Fibroblast of lung (primary cell): Measurements from ENCODE around the gene MYBBP1A. TPM values are rescaled to one million over a fixed set of nuclear protein-coding genes. Genes with fewer than 3 reads are reported as not detected.
"Not testable (repeated sequence)": the region's sequence is repeated elsewhere in the genome, so short reads cannot be mapped to it uniquely, and the experiment has no call there.

Experiments used
- DNase-seq, 2 donors: peaks; one replicate each; pipeline versions ENCODE4 v3.0.0 to v3.0.0-alpha.2; 2010; ENCODE audit warnings: low read depth in 2 of 2
- H2AFZ ChIP-seq: 2 replicates; pipeline ENCODE4 v1.5.1; 2012; ENCODE audit warnings: low read length, control low read depth, inconsistent platforms
- H3K27ac ChIP-seq: 2 replicates; pipeline ENCODE4 v1.5.1; 2011; ENCODE audit warnings: low read length, control low read depth; ENCODE audit not compliant: insufficient read depth
- H3K27me3 ChIP-seq: 2 replicates; pipeline ENCODE4 v1.5.1; 2011; ENCODE audit warnings: mild to moderate bottlenecking, low read length; ENCODE audit not compliant: control insufficient read depth, insufficient read depth
- H3K36me3 ChIP-seq: 2 replicates; pipeline ENCODE4 v1.5.1; 2011; ENCODE audit warnings: low read length; ENCODE audit not compliant: control insufficient read depth, insufficient read depth
- H3K4me1 ChIP-seq: 2 replicates; pipeline ENCODE4 v1.5.1; 2011; ENCODE audit warnings: low read length; ENCODE audit not compliant: control insufficient read depth, insufficient read depth; ENCODE audit errors: extremely low read depth
- H3K4me2 ChIP-seq: 2 replicates; pipeline ENCODE4 v1.5.1; 2011; ENCODE audit warnings: low read length, control low read depth; ENCODE audit not compliant: insufficient read depth; ENCODE audit errors: extremely low read depth
- H3K4me3 ChIP-seq, 4 experiments: fragments of 200-600 bp in 1 of 4; sonication (generic) in 1 of 4; replicated peaks in 1 of 4; 2 replicates each; pipeline ENCODE4 v1.5.1; 2011 to 2016; ENCODE audit warnings: low read length in 4 of 4, low read depth in 3 of 4, mild to moderate bottlenecking in 3 of 4, control low read depth in 2 of 4, inconsistent platforms in 1 of 4, mixed read lengths in 1 of 4; ENCODE audit not compliant: insufficient read depth in 1 of 4; ENCODE audit errors: control extremely low read depth in 1 of 4
- H3K79me2 ChIP-seq: 2 replicates; pipeline ENCODE4 v1.5.1; 2012; ENCODE audit warnings: mild to moderate bottlenecking, low read length, inconsistent platforms; ENCODE audit not compliant: control insufficient read depth, insufficient read depth
- H3K9ac ChIP-seq: 2 replicates; pipeline ENCODE4 v1.5.1; 2011; ENCODE audit warnings: mild to moderate bottlenecking, low read length, control low read depth; ENCODE audit not compliant: insufficient read depth
- H3K9me3 ChIP-seq: 2 replicates; pipeline ENCODE4 v1.5.1; 2012; ENCODE audit warnings: low read depth, low read length; ENCODE audit not compliant: control insufficient read depth, insufficient read depth
- H4K20me1 ChIP-seq: 2 replicates; pipeline ENCODE4 v1.5.1; 2011; ENCODE audit warnings: low read length; ENCODE audit not compliant: control insufficient read depth, insufficient read depth; ENCODE audit errors: extremely low read depth
- CTCF ChIP-seq, 2 donors: IDR thresholded peaks in 1 of 2; conservative IDR thresholded peaks in 1 of 2; 1 replicate in 1 of 2; 2 replicates in 1 of 2; pipeline ENCODE4 v1.5.1; 2011 to 2012; ENCODE audit warnings: low read length in 2 of 2, control low read depth in 1 of 2, inconsistent platforms in 1 of 2, low read depth in 1 of 2, mild to moderate bottlenecking in 1 of 2
- EZH2 ChIP-seq: IDR thresholded peaks from 2 replicates; pipeline ENCODE4 v1.5.1; 2012; ENCODE audit warnings: low read length, control low read depth, mild to moderate bottlenecking; ENCODE audit errors: missing control alignments
- polyA minus RNA-seq: library from RNA; depleted of rRNA, polyadenylated mRNA; stranded (reverse); fragments of >200 nt; gene quantifications from 2 replicates; pipeline ENCODE4 v1.2.3, GENCODE V29; 2011; ENCODE audit warnings: low replicate concordance
- polyA plus RNA-seq, 2 donors: library from polyadenylated mRNA; depleted of rRNA in 1 of 2; stranded (reverse) in 1 of 2; unstranded in 1 of 2; fragments of >200 nt; gene quantifications; 2 replicates each; pipeline ENCODE4 v1.2.1, GENCODE V29; 2011 to 2012; ENCODE audit warnings: missing spikeins in 1 of 2
- total RNA-seq: library from RNA; depleted of rRNA; stranded (reverse); fragments of >200 nt; gene quantifications from 2 replicates; pipeline ENCODE4 v1.2.1, GENCODE V29; 2014

Gene MYBBP1A
- total RNA-seq = 28.6 and 35.2 TPM in 2 replicates
- 14.1 and 23.5 TPM in 2 replicates for polyA plus RNA-seq
- polyA plus RNA-seq (2012) = 27.8 and 37.9 TPM in 2 replicates
- 59.4 and 60.9 TPM in 2 replicates for polyA minus RNA-seq

GRCh38 chr17:4554997-4555799 lies at the start of gene MYBBP1A:
Gene MYBBP1A (minus strand): TSS chr17:4555384. CDS start chr17:4555324, 60 bp downstream.
- no peaks in the 10 kb centered on the region for H3K27me3 ChIP-seq
- peak within 1 kb of the TSS; percentile 94 for H2AFZ ChIP-seq
- H3K9me3 ChIP-seq = no peaks in the 10 kb centered on the region
- peak within 1 kb of the TSS; percentile 86 for H3K4me2 ChIP-seq
- peaks cover 15% of the 10 kb centered on the region for H3K36me3 ChIP-seq
- peaks cover 19% of the 10 kb centered on the region for H3K79me2 ChIP-seq
- peaks cover 5% of the 10 kb centered on the region for H3K4me1 ChIP-seq
- H3K27ac ChIP-seq = peak within 1 kb of the TSS; percentile 69
- peak; percentile 89 to 94 for DNase-seq
- H4K20me1 ChIP-seq = no peaks in the 10 kb centered on the region
- peak within 1 kb of the TSS; percentile 88 to 97 (median 94) for H3K4me3 ChIP-seq
- TF ChIP-seq EZH2 (no peak), CTCF (conservative IDR thresholded peaks at IDR 0.05 in 1 of 2, IDR thresholded peaks at IDR 0.05 in 1 of 2; ENCODE audit: low read depth in 1 of 2, low read length in 2 of 2) (peak; percentile 9 to 36)
- H3K9ac ChIP-seq = peak within 1 kb of the TSS; percentile 78

- DNase-seq, H3K9ac ChIP-seq, H2AFZ ChIP-seq, H3K27ac ChIP-seq, H3K79me2 ChIP-seq, H4K20me1 ChIP-seq, H3K36me3 ChIP-seq, H3K9me3 ChIP-seq, H3K4me2 ChIP-seq, H3K4me1 ChIP-seq, H3K4me3 ChIP-seq: not testable (repeated sequence)
- peaks cover 15% of the 10 kb centered on the region for H3K27me3 ChIP-seq
These were observed 49.6 kb upstream of the MYBBP1A start for GRCh38 chr17:4604736-4605135.

- Histone ChIP-seq H3K36me3 (no peaks in the 10 kb centered on the region), H3K9ac (no peak overlapping the region), H3K79me2 (no peaks in the 10 kb centered on the region), H2AFZ (no peak overlapping the region), H3K4me2 (no peak overlapping the region), H3K27ac (no peak overlapping the region), H3K4me3 (no peak overlapping the region), H3K27me3 (peaks cover 19% of the 10 kb centered on the region), H3K9me3 (no peaks in the 10 kb centered on the region), H4K20me1 (no peaks in the 10 kb centered on the region), H3K4me1 (peaks cover 3% of the 10 kb centered on the region)
- TF ChIP-seq CTCF (conservative IDR thresholded peaks at IDR 0.05 in 1 of 2, IDR thresholded peaks at IDR 0.05 in 1 of 2; ENCODE audit: low read depth in 1 of 2, low read length in 2 of 2) (no peak), EZH2 (no peak)
- DNase-seq = peak; percentile 53 to 85
These were observed 49.0 kb upstream of the MYBBP1A start for GRCh38 chr17:4604111-4604644.
